ENCODE data around the gene MED16.
A peak's percentile ranks its signal among the peaks of the same experiment; 100 is the strongest.

Gene MED16

GRCh38 chr19:933553-933882 lies 40.5 kb upstream of the MED16 start:
- Mint-ChIP-seq H3K27ac (peak overlapping the region; percentile 93), H3K27me3 (no peaks in the 10 kb centered on the region), H3K9me3 (no peaks in the 10 kb centered on the region), H3K36me3 (ENCODE audit: low read depth) (peaks cover 96% of the 10 kb centered on the region), H3K4me3 (peak overlapping the region; percentile 72), H3K4me1 (ENCODE audit: low read depth) (peaks cover 92% of the 10 kb centered on the region)
- intact Hi-C loops (cut with micrococcal nuclease): loop anchor here (2.0 kb wide), 1 partner anchor 13 kb away; no protein-coding TSS in a partner anchor

- Mint-ChIP-seq H3K27ac (peak overlapping the region; percentile 93), H3K4me1 (ENCODE audit: low read depth) (peaks cover 92% of the 10 kb centered on the region), H3K27me3 (no peaks in the 10 kb centered on the region), H3K36me3 (ENCODE audit: low read depth) (peaks cover 96% of the 10 kb centered on the region), H3K9me3 (no peaks in the 10 kb centered on the region), H3K4me3 (peak overlapping the region; percentile 72)
- intact Hi-C loops (cut with micrococcal nuclease): loop anchor here (2.0 kb wide), 1 partner anchor 14 kb away; no protein-coding TSS in a partner anchor
These were observed 39.9 kb upstream of the MED16 start for GRCh38 chr19:932648-933552.

GRCh38 chr19:931860-932647 lies 39.1 kb upstream of the MED16 start:
- H3K27ac Mint-ChIP-seq: peak overlapping the region; percentile 93
- H3K4me1 Mint-ChIP-seq (ENCODE audit: low read depth): peaks cover 87% of the 10 kb centered on the region
- H3K27me3 Mint-ChIP-seq: no peaks in the 10 kb centered on the region
- H3K36me3 Mint-ChIP-seq (ENCODE audit: low read depth): peaks cover 96% of the 10 kb centered on the region
- peak overlapping the region; percentile 73 for H3K4me3 Mint-ChIP-seq
- intact Hi-C loops (cut with micrococcal nuclease): loop anchor here (2.0 kb wide), 1 partner anchor 15 kb away; no protein-coding TSS in a partner anchor
- no peaks in the 10 kb centered on the region for H3K9me3 Mint-ChIP-seq

- Mint-ChIP-seq H3K27ac (peak overlapping the region; percentile 17), H3K4me3 (no peak overlapping the region), H3K9me3 (no peaks in the 10 kb centered on the region), H3K27me3 (no peaks in the 10 kb centered on the region), H3K36me3 (ENCODE audit: low read depth) (peaks cover 93% of the 10 kb centered on the region), H3K4me1 (ENCODE audit: low read depth) (peaks cover 69% of the 10 kb centered on the region)
- intact Hi-C loops (cut with micrococcal nuclease): no loop called here
These were observed 36.9 kb upstream of the MED16 start for GRCh38 chr19:929891-930258.

GRCh38 chr19:929203-929890 lies 36.4 kb upstream of the MED16 start:
- intact Hi-C loops (cut with micrococcal nuclease): no loop called here
- peaks cover 91% of the 10 kb centered on the region for H3K36me3 Mint-ChIP-seq (ENCODE audit: low read depth)
- no peak overlapping the region for H3K4me3 Mint-ChIP-seq
- H3K27ac Mint-ChIP-seq: peak overlapping the region; percentile 17
- no peaks in the 10 kb centered on the region for H3K27me3 Mint-ChIP-seq
- H3K4me1 Mint-ChIP-seq (ENCODE audit: low read depth): peaks cover 69% of the 10 kb centered on the region
- no peaks in the 10 kb centered on the region for H3K9me3 Mint-ChIP-seq

GRCh38 chr19:928471-929202 lies 35.6 kb upstream of the MED16 start:
- no peaks in the 10 kb centered on the region for H3K27me3 Mint-ChIP-seq
- H3K27ac Mint-ChIP-seq: peak overlapping the region; percentile 85
- peaks cover 84% of the 10 kb centered on the region for H3K36me3 Mint-ChIP-seq (ENCODE audit: low read depth)
- H3K9me3 Mint-ChIP-seq: no peaks in the 10 kb centered on the region
- H3K4me1 Mint-ChIP-seq (ENCODE audit: low read depth): peaks cover 69% of the 10 kb centered on the region
- peak overlapping the region; percentile 86 for H3K4me3 Mint-ChIP-seq
- intact Hi-C loops (cut with micrococcal nuclease): no loop called here

GRCh38 chr19:927780-928401 lies 34.9 kb upstream of the MED16 start:
- Mint-ChIP-seq H3K27ac (peak overlapping the region; percentile 85), H3K4me1 (ENCODE audit: low read depth) (peaks cover 68% of the 10 kb centered on the region), H3K36me3 (ENCODE audit: low read depth) (peaks cover 76% of the 10 kb centered on the region), H3K27me3 (peaks cover 6% of the 10 kb centered on the region), H3K4me3 (peak overlapping the region; percentile 86), H3K9me3 (no peaks in the 10 kb centered on the region)
- intact Hi-C loops (cut with micrococcal nuclease): no loop called here

DNA sequence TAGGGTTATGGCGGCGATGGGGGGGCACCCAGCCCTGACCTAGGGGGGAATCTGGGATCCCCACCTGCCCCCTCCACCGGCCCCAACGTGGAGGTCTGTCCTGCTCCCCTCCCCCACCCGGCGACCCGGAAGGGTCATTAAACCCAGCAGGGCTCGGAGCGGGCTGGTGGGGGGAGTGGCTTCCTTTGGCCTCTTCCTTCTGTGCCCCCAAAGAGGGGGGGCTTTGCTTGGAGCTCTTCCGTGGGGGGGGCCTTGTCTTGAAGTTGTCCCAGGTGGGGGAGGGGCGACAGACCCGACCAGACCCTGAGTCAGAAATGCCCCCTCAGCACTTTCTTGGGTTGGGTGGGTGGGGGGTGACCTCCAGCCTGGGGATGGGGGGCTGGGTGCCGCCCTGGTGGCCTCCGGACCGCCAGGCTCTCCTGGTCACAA lies 34.4 kb upstream of the MED16 start:
- intact Hi-C loops (cut with micrococcal nuclease): no loop called here
- Mint-ChIP-seq H3K27me3 (peaks cover 6% of the 10 kb centered on the region), H3K4me3 (peak overlapping the region; percentile 86), H3K36me3 (ENCODE audit: low read depth) (peaks cover 71% of the 10 kb centered on the region), H3K4me1 (ENCODE audit: low read depth) (peaks cover 62% of the 10 kb centered on the region), H3K9me3 (no peaks in the 10 kb centered on the region), H3K27ac (peak overlapping the region; percentile 85)

GRCh38 chr19:926589-927350 lies 33.8 kb upstream of the MED16 start:
- H3K27ac Mint-ChIP-seq: peak overlapping the region; percentile 85

DNA sequence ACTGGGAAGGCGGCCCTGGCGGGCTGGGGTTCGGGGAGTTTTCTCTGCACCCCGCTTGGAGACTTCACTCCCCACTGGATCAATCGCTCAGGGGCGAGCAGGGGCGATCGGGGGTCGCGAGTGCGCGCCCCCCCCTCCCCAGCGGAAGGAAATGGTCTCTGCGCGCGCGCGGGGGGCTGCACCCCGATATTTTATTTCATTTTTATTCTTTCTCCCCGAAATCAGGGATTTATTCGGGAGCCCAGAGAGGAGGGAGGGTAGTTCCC lies 33.3 kb upstream of the MED16 start:
- Mint-ChIP-seq H3K9me3 (no peaks in the 10 kb centered on the region), H3K27ac (peak overlapping the region; percentile 85)
- intact Hi-C loops (cut with micrococcal nuclease): no loop called here

More at GRCh38 chr19:926589-927350, 33.8 kb upstream of the MED16 start:
- Mint-ChIP-seq H3K36me3 (ENCODE audit: low read depth) (peaks cover 65% of the 10 kb centered on the region), H3K4me3 (peak overlapping the region; percentile 86), H3K4me1 (ENCODE audit: low read depth) (peaks cover 59% of the 10 kb centered on the region), H3K27me3 (peaks cover 9% of the 10 kb centered on the region), H3K9me3 (no peaks in the 10 kb centered on the region)
- intact Hi-C loops (cut with micrococcal nuclease): no loop called here

DNA sequence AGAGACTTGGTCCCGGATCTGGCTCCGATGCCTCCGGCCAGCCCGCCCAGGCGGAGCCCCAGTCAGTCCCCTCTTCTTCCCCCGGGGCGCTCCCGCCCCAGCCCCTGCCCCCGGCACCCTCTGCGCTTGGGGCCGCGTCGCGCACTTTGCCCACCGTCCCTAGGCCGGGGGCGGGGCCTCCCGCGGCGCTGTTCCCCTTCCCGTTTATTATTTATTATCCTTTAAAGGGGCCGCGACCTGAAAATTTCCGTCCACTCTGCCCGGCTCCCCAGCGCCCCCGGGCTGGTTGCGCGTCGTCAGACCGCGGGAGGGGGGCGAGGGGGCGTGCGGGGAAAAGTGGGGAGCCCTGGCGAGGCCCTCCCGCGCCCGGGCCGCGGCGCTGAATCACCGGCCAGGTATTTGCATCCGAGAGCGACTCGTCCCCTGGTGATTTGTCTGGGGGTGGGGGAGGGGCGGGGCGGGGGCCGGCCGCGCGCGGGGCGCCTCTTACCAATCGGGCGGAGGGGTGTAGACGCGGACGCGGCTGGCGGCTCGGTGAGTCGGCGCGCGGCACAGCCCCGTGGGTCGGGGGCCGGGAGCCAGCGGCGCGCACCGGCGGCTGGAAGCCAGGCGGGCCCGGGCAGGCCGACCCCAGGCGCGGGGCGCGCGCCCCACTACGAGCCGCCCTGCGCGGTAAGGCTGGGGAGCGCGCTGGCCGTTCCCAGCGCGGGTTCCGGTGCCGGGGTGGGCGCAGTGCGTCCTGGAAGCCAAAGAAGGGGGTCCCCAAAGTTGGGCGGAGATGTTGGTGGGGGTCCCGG lies 32.7 kb upstream of the MED16 start, which contains the start of gene ARID3A:
Gene ARID3A (plus strand): TSS at position 510 of the 797 bp plus-strand sequence. CDS start 3,494 bp downstream, outside the sequence.
- peaks cover 17% of the 10 kb centered on the region for H3K27me3 Mint-ChIP-seq

More for the DNA sequence above, 33.3 kb upstream of the MED16 start:
- H3K4me3 Mint-ChIP-seq: peak overlapping the region; percentile 86
- H3K36me3 Mint-ChIP-seq (ENCODE audit: low read depth): peaks cover 60% of the 10 kb centered on the region
- peaks cover 59% of the 10 kb centered on the region for H3K4me1 Mint-ChIP-seq (ENCODE audit: low read depth)
- H3K27me3 Mint-ChIP-seq: peaks cover 12% of the 10 kb centered on the region

DNA sequence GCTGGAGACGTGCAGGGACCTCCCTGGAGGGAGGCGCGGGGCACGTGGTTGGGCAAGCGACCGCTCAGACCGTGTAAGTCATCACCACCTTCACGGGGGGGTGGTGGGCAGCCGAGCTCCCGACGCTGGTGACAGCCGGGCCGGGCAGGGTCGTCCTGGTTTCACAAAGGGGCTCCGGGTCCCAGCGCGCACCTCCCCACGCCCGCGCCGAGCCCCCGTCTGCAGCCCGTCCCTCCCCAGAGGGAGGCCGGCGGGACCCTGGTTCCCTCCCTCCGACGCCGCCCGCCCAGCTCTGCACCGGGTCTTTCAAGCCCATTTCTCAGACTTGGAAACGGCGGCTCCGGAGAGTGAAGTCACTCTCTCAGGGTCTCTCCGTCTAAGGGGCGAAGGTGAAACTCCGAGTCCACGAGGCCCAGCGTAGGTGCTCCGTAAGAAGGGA lies 32.1 kb upstream of the MED16 start:
- H3K9me3 Mint-ChIP-seq: no peaks in the 10 kb centered on the region
- peaks cover 22% of the 10 kb centered on the region for H3K27me3 Mint-ChIP-seq
- peak overlapping the region; percentile 85 for H3K27ac Mint-ChIP-seq
- intact Hi-C loops (cut with micrococcal nuclease): no loop called here
- H3K4me1 Mint-ChIP-seq (ENCODE audit: low read depth): peaks cover 52% of the 10 kb centered on the region
- peak overlapping the region; percentile 86 for H3K4me3 Mint-ChIP-seq
- peaks cover 48% of the 10 kb centered on the region for H3K36me3 Mint-ChIP-seq (ENCODE audit: low read depth)

More for the DNA sequence above, 32.7 kb upstream of the MED16 start, which contains the start of gene ARID3A:
- Mint-ChIP-seq H3K27ac (peak within 1 kb of the TSS; percentile 85), H3K4me1 (ENCODE audit: low read depth) (peaks cover 57% of the 10 kb centered on the region), H3K36me3 (ENCODE audit: low read depth) (peaks cover 55% of the 10 kb centered on the region), H3K4me3 (peak within 1 kb of the TSS; percentile 86), H3K9me3 (no peaks in the 10 kb centered on the region)
- intact Hi-C loops (cut with micrococcal nuclease): no loop called here
